Type B pancreatic cell (in vitro differentiated cells): ENCODE measurements around the gene DDX6. TPM values are rescaled to one million over a fixed set of nuclear protein-coding genes. Genes with fewer than 3 reads are reported as not detected.

Source experiments
- DNase-seq: peaks from one replicate; pipeline ENCODE4 v3.0.0; 2021; ENCODE audit warnings: mixed read lengths; ENCODE audit not compliant: unreplicated experiment; ENCODE audit errors: extremely low spot score
- H3K27ac Mint-ChIP-seq: 2 replicates; pipeline ENCODE4 v1.8.0; 2021; ENCODE audit warnings: mild to moderate bottlenecking, mixed read lengths
- H3K27me3 Mint-ChIP-seq: 2 replicates; pipeline ENCODE4 v1.8.0; 2021; ENCODE audit warnings: mixed read lengths
- H3K36me3 Mint-ChIP-seq: 2 replicates; pipeline ENCODE4 v1.8.0; 2021; ENCODE audit warnings: mixed read lengths
- H3K4me1 Mint-ChIP-seq: one replicate; pipeline ENCODE4 v1.8.0; 2021; ENCODE audit warnings: mixed read lengths; ENCODE audit not compliant: unreplicated experiment
- H3K4me3 Mint-ChIP-seq: 2 replicates; pipeline ENCODE4 v1.8.0; 2021; ENCODE audit warnings: mild to moderate bottlenecking, mixed read lengths
- H3K9me3 Mint-ChIP-seq: 2 replicates; pipeline ENCODE4 v1.8.0; 2021; ENCODE audit warnings: mixed read lengths
- CTCF ChIP-seq: fragments of 200-600 bp; sonication (generic); conservative IDR thresholded peaks from 2 replicates; pipeline ENCODE4 v1.5.0; 2021; ENCODE audit warnings: antibody characterized with exemption, mild to moderate bottlenecking
- total RNA-seq: library from RNA; stranded (reverse); gene quantifications from 2 replicates; pipeline ENCODE4 v1.2.1, GENCODE V29; 2021; ENCODE audit warnings: low replicate concordance

DDX6 gene
- total RNA-seq, 1 donor from 2014 or later: 183 TPM

GRCh38 chr11:118752654-118753053, 38.3 kb downstream of the DDX6 start:
- H3K36me3 Mint-ChIP-seq: peaks cover 41% of the 10 kb centered on the region
- TF ChIP-seq CTCF: no peak
- no peak overlapping the region for H3K4me3 Mint-ChIP-seq
- no peaks in the 10 kb centered on the region for H3K27me3 Mint-ChIP-seq
- no peaks in the 10 kb centered on the region for H3K9me3 Mint-ChIP-seq
- H3K27ac Mint-ChIP-seq: no peak overlapping the region
- peaks cover 7% of the 10 kb centered on the region for H3K4me1 Mint-ChIP-seq
- no peak for DNase-seq

GRCh38 chr11:118749429-118749828, 41.5 kb downstream of the DDX6 start:
- H3K27me3 Mint-ChIP-seq: no peaks in the 10 kb centered on the region

DNA sequence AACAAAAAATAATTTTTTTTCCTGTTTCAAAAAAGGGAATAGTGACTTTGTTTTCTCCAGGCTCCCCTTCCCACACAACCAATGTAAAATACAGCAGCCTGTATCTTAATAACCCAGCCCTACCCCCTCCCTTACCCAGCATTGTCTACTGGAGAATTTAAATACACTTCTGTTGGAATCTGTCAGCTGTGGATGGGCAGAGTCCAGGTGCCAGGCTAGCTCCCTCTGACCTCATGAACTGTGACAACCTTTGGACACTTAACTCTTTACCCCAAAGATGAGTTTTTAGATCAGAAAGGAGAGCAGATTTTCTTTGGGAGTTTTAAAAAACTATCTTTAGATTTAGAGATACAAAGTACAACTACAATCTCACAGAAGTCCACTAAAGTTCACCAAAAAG, 42.9 kb downstream of the DDX6 start:
- Mint-ChIP-seq H3K27me3 (no peaks in the 10 kb centered on the region), H3K36me3 (peaks cover 21% of the 10 kb centered on the region), H3K27ac (no peak overlapping the region), H3K4me1 (peaks cover 11% of the 10 kb centered on the region), H3K4me3 (no peak overlapping the region), H3K9me3 (no peaks in the 10 kb centered on the region)
- DNase-seq: no peak
- no peak for TF ChIP-seq CTCF

More at GRCh38 chr11:118749429-118749828, 41.5 kb downstream of the DDX6 start:
- no peak overlapping the region for H3K27ac Mint-ChIP-seq
- no peak overlapping the region for H3K4me3 Mint-ChIP-seq
- H3K36me3 Mint-ChIP-seq: peaks cover 26% of the 10 kb centered on the region
- no peaks in the 10 kb centered on the region for H3K9me3 Mint-ChIP-seq
- peaks cover 7% of the 10 kb centered on the region for H3K4me1 Mint-ChIP-seq
- TF ChIP-seq CTCF: no peak
- DNase-seq: no peak

DNA sequence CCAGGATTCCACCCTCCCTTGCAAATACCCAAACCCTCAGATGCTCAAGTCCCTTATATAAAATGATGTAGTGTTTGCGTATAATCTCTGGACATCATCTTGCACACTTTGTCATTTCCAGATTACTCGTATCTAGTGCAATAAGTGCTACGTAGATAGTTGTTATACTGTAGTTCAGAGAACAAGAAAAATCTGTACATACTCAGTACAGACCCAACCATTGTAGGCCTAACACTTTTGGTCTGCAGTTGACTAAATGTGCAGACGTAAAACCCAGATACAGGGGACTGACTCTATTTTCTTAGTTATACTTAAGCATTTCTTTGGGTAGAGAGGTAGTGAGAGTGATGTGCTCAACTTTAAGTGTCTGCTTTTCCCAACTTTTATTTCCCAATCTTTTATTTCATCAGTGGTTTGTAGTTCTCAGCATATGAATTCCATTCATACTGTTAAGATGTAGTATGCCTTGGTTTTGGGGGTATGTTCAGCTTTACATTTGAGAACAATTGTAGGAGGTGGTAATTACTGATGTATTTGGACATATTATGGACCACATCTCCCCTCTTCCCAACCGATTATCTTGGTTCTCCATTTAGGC, 43.9 kb downstream of the DDX6 start:
- no peak for TF ChIP-seq CTCF
- no peak for DNase-seq
- Mint-ChIP-seq H3K36me3 (peaks cover 21% of the 10 kb centered on the region), H3K4me3 (no peak overlapping the region), H3K27me3 (no peaks in the 10 kb centered on the region), H3K9me3 (no peaks in the 10 kb centered on the region), H3K27ac (peak overlapping the region; percentile 48), H3K4me1 (peaks cover 14% of the 10 kb centered on the region)

- H3K27ac Mint-ChIP-seq: no peak overlapping the region
- no peak for TF ChIP-seq CTCF
- H3K4me1 Mint-ChIP-seq: peaks cover 24% of the 10 kb centered on the region
- no peaks in the 10 kb centered on the region for H3K9me3 Mint-ChIP-seq
- H3K4me3 Mint-ChIP-seq: no peak overlapping the region
- H3K36me3 Mint-ChIP-seq: peaks cover 4% of the 10 kb centered on the region
- no peaks in the 10 kb centered on the region for H3K27me3 Mint-ChIP-seq
- DNase-seq: no peak
Measured at GRCh38 chr11:118744046-118744445, 46.9 kb downstream of the DDX6 start.

DNA sequence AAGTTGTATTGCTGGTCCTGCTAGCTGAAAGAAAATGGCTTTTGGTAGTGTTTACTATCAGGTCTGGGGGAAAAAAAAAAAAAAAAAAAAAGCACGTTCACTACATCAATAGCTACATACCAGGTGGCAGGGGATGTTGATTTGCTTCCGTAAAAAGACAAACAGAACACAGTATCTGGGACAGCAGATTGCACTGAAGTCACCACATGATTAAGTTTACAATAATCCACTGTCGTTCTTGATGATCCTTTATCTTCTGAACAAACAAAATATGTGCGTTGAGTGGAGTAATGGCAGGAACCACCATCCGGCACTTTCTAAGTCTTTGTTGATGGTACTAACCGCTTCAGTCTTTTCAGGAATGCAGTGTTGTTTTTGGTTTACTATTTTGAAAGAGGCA, 48.7 kb downstream of the DDX6 start:
- no peak for TF ChIP-seq CTCF
- Mint-ChIP-seq H3K9me3 (no peaks in the 10 kb centered on the region), H3K4me3 (no peak overlapping the region), H3K27me3 (no peaks in the 10 kb centered on the region), H3K27ac (peak overlapping the region; percentile 63), H3K36me3 (no peaks in the 10 kb centered on the region), H3K4me1 (peaks cover 24% of the 10 kb centered on the region)
- no peak for DNase-seq
